SKM-1 treated with dmso at 0.1 percent for 144 hours (cell line): ENCODE measurements around the gene BAIAP2.
A peak's percentile ranks its signal among the peaks of the same experiment; 100 is the strongest.
"Not testable (repeated sequence)": the region's sequence is repeated elsewhere in the genome, so short reads cannot be mapped to it uniquely, and the experiment has no call there.

ENCODE experiments used
- DNase-seq: peaks from one replicate; lab custom pipeline; 2025; ENCODE audit not compliant: unreplicated experiment; lab: John Stamatoyannopoulos, UW

Gene BAIAP2

DNA sequence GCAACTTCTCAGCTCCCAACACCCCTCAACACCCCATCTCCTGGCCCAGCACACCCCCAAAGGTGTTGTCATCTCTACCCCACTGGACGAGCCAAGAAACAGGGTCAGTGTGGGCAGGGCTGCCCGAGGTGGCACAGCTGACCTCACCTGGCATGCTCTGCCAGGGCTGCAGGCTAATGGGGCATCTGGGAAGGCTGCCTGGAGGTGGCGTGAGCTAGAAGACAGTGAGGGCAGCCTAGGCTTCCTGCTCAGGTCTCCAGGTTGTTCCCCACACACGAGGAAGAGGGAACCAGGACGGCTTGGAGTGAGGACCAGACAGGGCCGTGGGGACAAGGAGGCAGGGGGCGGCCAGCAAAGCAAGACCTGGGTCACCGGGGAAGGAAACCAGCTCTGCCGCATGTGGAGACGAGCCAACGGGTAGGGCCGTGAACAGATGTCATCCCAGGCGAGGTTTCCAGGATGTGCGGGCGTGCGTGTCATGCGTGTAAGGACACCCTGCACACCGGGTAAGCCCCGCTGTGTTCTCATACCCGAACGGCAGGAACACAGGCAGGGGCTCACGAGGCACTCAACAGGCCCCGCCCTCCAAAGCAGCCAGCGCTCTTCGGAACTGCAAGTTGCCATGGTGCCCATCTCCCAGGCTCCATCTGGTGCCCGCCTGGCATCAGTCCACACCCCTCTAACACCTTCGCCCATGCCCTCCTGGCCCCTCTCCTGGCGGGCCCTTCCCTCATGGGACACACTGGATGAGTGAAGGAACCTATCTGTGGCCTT, 100.7 kb downstream of the BAIAP2 start:
- DNase-seq: no peak

DNA sequence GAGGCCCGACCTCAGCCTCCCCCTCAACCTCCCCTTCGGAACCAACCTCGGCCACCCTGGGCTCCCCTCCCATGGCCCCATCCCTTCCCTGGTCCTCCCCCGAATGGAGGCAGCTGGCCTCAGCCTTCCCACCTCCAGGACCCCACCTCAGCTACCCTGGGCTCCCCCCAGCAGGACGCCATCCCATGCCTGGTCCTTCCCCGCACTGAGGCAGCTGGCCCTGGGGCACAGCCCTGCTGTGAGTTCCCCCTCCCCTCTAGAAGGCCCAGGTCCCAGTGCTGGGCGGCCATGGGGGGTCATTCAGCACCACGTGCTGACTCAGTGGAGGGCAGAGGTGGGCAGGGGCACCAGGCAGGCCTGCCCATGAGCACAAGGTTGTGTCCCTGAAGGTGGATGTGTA, 101.4 kb downstream of the BAIAP2 start:
- DNase-seq: no peak

DNA sequence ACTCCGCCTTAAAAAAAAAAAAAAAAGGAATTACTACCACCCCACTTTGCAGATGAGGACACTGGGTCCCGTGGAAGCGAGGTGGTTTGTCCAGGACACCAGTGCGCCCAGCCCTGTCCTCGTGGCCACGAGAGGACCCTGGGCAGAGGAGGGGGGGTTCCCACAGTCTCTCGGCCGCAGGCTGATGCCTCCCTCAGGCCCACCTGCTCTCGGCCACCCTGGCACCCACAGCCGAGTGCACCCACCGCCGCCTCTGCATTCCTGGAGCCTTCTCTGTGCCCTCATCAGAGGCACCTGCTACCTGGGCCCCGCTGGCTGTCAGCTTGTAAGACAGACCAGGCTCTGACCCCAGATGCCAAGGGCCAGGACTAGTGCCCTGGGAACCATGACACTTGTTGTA, 102.3 kb downstream of the BAIAP2 start:
- no peak for DNase-seq

DNA sequence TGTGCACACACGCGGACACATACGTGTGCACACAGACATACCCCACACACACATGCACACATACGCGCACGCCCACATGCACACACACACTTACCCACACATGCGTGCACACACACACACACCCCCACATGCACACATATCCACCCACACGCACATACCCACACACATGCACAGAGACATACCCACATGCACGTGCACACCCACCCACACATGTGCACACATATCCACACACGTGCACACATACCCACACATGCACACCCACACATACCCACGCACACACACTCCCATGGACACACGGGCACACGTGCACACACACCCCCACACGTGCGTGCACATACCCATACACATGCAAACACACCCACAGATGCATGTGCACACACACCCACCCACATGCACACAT, 103.1 kb downstream of the BAIAP2 start:
- no peak for DNase-seq

DNA sequence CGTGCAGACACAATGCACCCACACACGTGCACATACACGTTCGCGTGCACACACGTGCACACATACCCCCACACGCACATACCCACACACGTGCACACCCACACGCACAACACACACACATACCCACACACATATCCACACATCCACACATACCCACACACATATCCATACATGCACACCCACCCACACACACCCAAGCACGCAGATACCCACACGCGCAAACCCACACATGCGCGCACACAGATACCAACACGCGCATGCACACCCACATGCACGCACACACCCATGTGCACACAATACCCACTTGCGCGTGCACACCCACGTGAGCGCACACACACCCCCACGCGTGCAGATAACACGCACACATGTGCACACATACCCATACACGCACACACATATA, 103.5 kb downstream of the BAIAP2 start:
- DNase-seq: no peak

DNA sequence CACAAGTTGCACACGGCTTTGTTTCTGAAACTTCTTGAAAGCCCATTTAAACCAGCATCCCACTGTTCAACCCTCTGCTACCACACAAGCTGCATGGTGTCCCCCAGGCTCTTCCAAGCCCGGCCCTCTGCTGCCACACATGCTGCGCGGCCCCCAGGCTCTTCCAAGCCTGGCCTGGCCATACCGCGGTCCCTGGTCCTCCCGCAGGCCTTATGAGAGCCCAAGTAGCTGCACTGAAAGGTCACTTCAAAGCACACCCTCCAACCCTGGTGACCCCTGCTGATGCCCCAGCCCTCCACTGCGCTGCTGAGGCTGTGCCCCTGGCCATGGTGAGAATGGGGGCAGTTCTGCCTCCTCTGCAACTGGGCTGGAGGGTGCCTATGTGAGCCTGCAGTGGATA, 104.5 kb downstream of the BAIAP2 start:
- no peak for DNase-seq

DNA sequence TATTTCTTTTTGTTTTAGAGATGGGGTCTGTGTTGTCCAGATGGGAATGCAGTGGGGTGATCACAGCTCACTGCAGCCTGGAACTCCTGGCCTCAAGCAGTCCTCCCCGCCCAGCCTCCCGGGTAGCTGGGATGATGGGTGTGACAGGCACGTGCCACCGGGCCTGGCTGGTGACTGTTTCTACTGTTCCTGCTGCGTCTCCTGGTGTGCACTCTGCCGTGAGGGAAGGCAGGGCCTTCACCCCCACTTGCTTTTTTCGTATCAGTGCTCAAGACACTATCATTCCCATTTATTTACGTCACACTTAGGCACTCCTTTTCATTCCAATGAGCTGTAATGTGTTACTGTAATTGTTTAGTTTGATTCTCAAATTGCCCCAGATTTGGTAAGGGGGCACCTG, 105.1 kb downstream of the BAIAP2 start:
- DNase-seq: no peak

DNA sequence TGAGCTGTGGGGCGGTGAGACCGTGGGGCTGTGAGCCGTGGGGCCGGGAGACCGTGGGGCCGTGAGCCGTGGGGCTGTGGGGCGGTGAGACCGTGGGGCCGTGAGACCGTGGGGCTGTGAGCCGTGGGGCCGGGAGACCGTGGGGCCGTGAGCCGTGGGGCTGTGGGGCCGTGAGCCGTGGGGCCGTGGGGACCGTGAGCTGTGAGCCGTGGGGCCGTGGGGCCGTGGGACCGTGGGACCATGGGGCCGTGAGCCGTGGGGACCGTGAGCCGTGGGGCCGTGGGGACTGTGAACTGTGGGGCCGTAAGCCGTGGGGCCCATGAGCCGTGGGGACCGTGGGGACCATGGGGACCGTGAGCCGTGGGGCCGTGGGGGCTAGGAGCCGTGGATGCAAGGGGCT, 105.7 kb downstream of the BAIAP2 start:
- DNase-seq: no peak

DNA sequence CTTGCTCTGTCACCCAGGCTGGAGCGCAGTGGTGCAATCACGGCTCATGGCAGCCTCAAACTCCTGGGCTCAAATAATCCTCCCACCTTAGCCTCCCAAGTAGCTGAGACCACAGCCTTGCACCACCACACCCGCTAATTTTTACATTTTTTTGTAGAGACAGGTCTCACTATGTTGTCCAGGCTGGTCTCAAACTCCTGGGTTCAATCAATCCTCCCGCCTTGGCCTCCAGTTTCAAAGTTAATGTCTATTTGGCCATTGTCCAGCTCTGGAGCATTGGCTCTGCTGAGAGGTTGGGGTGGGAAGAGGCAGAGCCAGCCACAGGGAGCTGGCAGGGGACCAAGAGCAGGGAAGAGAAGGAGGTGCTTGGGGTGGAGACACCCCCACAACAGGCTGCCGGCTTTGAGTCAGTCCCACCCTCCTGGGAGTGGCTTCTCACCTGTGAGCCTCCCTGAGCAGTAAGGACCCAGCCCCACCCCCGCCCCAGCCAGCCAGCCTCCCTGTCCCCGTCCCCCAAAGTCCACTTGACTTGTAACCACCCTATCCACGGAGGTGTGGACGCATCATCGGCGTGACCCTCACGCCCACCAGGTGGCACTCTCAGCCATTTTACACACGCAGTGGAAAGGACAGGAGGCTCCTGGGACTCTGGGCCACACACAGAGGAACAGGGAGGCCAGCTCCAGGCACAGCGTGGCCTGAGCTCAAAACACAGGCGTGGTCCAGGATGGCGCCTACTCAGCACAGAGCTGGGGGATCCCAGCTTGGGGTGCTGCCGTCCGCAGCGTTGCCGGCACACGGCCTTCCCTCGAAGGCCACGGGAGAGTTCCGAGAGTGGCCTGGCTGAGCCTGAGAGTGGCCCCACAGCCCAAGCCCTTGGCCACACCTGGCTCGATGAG, 107.6 kb downstream of the BAIAP2 start:
- DNase-seq: peak; percentile 60

DNA sequence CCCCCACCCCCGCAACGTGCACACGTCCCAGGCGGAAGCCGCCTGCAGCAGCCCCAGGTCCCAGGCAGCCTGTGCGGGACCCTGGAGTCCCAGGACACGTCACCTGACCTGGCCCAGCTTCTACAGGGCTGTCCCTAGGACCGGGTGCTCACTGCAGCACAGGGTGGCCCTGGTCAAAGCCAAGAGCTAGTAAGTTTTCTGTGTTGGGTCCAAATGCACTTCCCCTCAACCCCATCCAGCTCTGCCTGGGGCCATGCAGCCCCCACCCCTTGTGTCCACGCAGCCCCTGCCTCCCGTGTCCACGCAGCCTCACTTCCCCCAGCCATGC, 108.2 kb downstream of the BAIAP2 start:
- DNase-seq: no peak

DNA sequence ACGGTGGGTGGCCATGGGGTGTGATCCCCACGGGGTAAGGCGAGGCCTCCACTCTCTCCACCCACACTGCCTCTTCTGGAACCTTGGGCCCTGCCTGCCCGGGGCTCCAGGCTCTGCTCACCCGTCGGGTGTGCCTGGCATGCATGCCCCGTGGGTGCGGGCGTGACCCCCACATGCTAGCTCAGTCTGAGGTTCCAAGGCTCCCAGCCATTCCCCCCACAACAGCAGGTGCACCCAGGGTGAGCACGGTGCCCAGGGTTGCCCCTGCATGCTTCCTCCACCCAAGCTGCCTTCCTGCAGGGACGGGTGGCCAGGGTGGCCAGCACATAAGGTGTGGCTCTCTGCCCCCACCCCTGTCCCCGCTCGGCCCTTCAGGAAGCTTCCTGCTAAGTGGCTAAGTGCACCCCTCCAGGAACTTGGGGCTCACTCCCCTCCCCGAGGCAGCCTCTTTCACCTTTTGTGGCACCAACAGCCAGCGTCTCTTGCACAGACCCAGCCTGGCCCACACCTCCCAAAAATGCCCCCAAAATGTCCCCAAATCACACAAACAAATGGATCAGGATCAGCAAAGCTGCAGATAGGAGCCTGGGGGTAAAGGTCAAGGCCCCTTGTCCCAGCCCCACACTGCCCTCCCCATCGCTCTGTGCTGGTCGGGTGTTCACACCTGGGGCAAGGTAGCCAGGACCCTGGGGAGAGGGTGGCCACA, 108.9 kb downstream of the BAIAP2 start:
- no peak for DNase-seq

DNA sequence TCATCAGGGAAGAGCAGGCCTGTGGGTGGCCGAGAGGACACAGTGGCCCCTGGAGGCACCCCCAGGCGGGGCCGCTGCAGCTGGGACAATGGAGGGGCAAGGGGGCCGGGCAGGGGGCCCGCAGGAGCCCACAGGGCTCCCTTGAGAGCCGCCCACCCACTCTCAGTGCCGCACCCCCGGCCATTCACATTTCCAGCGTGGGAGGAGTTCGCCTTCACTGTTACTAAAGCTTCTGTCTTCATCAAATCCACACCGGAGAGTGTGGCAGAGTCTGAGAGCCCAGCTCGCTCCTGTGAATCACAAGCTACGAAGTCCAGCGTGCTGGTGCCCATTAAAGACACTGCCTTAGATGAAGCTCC, 109.5 kb downstream of the BAIAP2 start:
- DNase-seq: no peak

DNA sequence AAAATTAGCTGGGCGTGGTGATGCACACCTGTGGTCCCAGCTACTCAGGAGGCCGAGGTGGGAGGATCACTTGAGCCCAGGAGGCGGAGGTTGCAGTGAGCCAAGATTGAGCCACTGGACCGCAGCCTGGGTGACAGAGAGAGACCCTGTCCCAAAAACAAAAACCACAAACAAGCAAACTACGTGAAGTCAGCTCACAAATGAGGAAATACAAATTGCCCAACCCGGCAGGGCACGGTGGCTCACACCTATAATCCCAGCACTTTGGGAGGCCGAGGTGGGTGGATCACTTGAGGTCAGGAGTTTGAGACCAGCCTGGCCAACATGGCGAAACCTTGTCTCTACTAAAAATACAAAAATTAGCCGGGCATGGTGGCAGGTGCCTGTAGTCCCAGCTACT, 111.3 kb downstream of the BAIAP2 start:
- not testable (repeated sequence) for DNase-seq

DNA sequence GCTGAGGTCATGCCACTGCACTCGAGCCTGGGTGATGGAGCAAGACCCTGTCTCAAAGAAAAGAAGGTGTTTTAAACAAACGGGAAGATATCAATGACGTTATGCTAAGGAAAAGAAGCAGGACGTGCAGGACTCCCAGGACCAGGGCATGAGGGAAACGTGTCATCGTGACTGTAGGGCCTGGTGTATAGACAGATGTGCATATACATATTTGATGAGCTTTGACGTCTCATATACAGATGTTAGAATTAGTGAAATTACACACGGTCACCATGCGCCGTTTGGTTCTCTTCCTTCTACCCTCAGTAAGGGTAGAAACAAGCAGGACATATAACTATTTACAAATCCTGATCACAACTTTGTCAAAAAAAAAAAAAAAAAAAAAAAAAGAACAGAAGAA, 112.8 kb downstream of the BAIAP2 start:
- no peak for DNase-seq

DNA sequence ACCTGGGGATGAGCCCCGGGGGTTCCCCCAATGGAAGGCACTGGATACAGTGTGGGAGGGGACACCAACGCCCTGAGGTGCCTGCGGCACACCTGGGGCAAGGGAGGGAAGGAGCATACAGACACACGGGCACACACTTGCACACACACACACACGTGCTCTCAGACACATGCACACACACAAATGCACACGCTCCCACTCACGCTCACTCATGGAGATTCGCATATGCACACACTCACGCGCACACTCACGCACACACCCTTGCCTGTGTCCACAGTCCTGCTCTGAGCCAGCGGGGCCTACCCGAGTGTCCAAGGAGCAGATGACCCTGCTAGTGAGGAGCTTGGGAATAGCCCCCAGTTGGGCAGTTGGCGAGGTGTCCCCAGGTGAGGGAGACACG, 113.6 kb downstream of the BAIAP2 start:
- DNase-seq: no peak

DNA sequence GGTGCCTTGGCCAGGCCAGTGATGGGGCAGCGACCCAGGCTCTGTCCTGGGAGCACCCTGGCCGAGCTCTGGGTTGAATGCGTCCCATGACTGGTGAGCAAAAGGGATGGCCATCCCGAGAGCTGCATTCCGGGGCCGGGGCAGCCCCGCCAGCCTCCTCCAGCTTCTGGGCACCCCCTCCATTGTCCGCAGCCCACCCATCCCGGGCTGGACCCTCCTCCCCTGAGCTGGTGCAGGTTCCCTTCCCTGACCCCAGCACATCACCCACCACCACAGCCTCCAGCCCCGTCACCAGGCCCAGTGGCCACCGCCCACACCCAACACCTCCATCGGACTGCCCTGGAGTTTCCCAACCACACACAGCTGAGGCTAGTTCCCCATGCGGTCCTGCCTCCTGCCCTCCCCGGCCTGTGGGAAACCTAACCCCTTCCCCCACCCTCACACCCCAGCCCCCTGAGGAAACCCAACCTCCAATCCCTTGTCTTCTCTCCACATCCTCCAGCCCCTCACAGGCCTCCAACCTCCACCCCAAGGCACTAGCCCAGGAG, 114.1 kb downstream of the BAIAP2 start:
- DNase-seq: peak; percentile 21

DNA sequence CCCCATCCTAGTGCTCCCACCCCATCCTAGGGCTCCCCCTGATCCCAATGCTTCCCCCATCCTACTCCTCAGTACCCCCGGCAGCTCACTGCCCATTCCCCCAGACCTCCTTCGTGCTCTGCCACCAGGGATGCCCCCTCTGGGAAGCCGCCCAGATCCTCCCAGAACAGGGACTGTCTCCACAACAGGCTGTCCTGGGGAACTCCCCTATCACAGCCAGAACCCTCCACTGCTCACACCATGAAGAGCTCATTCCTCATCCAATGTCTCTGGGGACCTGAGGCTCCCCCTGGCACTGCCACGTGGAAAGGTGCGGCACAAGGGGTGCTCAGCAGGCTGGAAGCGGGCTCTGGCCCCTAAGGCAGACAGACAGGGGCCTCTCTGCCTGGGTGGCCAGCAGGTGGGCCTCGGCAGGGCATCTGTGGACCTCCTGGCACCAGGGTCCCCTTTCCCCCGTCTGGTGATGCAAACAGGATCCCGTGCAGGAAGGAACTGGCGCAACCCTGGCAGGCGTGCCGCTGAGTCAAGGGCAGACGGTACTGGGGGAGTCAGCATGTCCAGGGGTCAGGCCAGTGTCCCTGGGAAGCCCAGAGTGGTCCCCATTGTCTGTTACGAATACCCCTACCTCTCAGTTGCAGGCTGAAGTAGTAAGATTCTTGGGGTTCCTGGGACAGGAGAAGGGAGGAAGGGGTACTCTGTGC, 115.6 kb downstream of the BAIAP2 start:
- DNase-seq: peak; percentile 45

DNA sequence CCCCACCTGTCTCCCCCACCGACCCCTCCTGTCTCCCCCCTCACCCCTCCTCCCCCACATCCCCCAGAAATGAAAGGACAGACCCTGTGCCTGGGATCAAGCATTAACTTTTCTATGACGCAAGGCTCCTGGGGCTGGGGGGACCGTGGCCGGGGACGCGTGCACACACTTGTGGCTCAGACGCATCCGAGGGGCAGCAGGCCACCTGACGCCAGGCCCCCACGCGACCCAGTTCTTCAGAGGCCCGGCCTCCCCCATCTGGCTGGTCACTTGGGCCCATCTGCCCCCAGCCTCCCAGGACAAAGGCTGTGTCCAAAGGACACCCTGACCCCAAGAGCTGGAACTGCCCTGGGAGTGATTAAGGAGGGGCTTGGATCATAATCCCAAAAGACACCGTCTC, 116.3 kb downstream of the BAIAP2 start:
- DNase-seq: no peak

DNA sequence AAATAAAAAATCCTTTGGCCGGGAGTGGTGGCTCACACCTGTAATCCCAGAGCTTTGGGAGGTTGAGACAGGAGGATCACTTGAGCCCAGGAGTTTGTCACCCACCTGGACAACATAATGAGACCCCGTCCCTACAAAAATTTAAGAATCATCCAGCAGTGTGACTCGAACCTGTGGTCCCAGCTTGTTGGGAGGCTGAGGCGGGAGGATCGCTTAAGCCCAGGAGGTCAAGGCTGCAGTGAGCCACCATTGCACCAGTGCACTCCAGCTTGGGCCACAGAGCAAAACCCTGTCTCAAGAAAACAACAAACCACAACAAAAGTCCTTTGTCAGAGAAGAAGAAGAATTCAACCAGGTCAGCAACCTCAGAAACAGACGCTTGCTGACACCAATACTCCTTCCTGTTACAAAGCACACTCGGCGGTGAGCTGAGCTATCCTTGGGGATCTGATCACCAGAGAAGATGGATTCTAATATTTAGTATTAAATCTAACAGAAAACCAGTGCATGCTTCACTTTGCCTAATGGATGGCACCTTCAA, 117.4 kb downstream of the BAIAP2 start:
- DNase-seq: no peak

DNA sequence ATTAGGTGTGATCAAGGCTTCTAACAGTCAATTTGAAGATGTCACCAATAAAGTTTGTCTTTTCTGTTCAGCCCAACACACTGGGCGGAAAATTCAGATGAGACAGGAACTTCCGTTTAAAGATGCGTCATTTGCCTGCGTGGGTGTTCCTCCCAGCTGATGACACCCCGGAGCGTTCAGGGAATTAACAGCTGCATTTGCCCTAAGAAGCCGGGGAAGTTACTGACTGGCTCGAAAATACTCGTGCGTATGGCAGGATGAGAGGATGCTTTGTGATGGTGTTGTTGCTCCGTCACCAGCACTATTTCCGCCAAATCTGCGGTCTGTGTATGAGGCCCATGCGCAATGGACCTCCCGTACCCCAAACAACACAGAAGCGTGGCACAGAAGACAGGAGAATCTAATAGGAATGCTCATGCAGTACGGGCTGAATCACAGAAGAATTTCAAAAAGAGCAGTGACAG, 118.4 kb downstream of the BAIAP2 start:
- no peak for DNase-seq

DNA sequence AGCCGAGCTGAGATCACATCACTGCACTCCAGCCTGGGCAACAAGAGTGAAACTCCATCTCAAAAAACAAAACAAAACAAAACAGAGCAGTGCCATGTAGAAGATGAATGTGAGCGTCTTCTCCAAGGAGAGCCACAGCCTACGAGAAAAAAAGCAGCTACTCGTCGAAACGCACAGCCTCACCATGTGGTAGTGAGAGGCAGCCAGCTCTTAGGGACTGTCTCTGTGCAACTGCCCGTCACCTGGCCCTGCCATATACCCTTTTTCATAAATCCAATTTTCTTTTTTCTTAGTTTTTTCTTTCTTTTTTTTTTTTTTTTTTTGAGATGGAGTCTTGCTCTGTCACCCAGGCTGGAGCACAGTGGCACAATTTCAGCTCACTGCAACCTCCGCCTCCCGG, 119.1 kb downstream of the BAIAP2 start:
- not testable (repeated sequence) for DNase-seq
